Breast epithelium (tissue), 3 donors: ENCODE results near the gene BAD.

Experiments
- POLR2A ChIP-seq: fragments of 450-650 bp; IDR thresholded peaks from one replicate; pipeline ENCODE4 v1.6.1; 2016; ENCODE audit warnings: antibody characterized with exemption, mild to moderate bottlenecking, moderate library complexity
- POLR2AphosphoS5 ChIP-seq, 3 donors: sonication (generic); formaldehyde crosslinking; IDR thresholded peaks; one replicate each; pipeline ENCODE4 v1.6.1; 2017; ENCODE audit warnings: antibody characterized with exemption in 3 of 3
- TF ChIP-seq, protein P1 (sequence below), 3 donors: fragments of 450-650 bp; IDR thresholded peaks; one replicate each; pipeline ENCODE4 v1.5.1; 2016 to 2017; ENCODE audit warnings: antibody characterized with exemption in 3 of 3, mild to moderate bottlenecking in 3 of 3, moderate library complexity in 3 of 3

GRCh38 chr11:64240435-64241240 is 43.8 kb downstream of the BAD start, which contains the start of gene FKBP2:
- TF ChIP-seq, protein P1, sequence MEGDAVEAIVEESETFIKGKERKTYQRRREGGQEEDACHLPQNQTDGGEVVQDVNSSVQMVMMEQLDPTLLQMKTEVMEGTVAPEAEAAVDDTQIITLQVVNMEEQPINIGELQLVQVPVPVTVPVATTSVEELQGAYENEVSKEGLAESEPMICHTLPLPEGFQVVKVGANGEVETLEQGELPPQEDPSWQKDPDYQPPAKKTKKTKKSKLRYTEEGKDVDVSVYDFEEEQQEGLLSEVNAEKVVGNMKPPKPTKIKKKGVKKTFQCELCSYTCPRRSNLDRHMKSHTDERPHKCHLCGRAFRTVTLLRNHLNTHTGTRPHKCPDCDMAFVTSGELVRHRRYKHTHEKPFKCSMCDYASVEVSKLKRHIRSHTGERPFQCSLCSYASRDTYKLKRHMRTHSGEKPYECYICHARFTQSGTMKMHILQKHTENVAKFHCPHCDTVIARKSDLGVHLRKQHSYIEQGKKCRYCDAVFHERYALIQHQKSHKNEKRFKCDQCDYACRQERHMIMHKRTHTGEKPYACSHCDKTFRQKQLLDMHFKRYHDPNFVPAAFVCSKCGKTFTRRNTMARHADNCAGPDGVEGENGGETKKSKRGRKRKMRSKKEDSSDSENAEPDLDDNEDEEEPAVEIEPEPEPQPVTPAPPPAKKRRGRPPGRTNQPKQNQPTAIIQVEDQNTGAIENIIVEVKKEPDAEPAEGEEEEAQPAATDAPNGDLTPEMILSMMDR (IDR thresholded peaks at IDR 0.05): no peak
- TF ChIP-seq POLR2AphosphoS5 (IDR thresholded peaks at IDR 0.05) (peak; percentile 85 to 98 (median 95)), POLR2A (peak; percentile 81)
